CD14-positive monocyte (primary cell): ENCODE data around the gene HMOX1. TPM values are rescaled to one million over a fixed set of nuclear protein-coding genes. Genes with fewer than 3 reads are reported as not detected.
A peak's percentile ranks its signal among the peaks of the same experiment; 100 is the strongest.

ENCODE experiments used
- DNase-seq, 3 donors: peaks; one replicate each; pipeline ENCODE4 v3.0.0-alpha.2; 2011 to 2022
- H2AFZ ChIP-seq: 2 replicates; pipeline ENCODE4 v1.6.0; 2012; ENCODE audit warnings: mild to moderate bottlenecking, low read depth, low read length, inconsistent platforms; ENCODE audit not compliant: insufficient read depth, poor library complexity, severe bottlenecking
- H3K27ac ChIP-seq, 2 donors: 1 replicate in 1 of 2; 2 replicates in 1 of 2; pipeline ENCODE4 v1.5.1; 2012 to 2013; ENCODE audit warnings: low read length in 2 of 2, control low read depth in 1 of 2, inconsistent platforms in 1 of 2, low read depth in 1 of 2, mild to moderate bottlenecking in 1 of 2
- H3K27me3 ChIP-seq, 2 donors: one replicate each; pipeline versions ENCODE4 v1.6.0 to v1.6.1; 2011 to 2013; ENCODE audit warnings: low read length in 2 of 2; ENCODE audit not compliant: control insufficient read depth in 2 of 2, insufficient read depth in 2 of 2
- H3K36me3 ChIP-seq, 2 donors: replicated peaks in 1 of 2; 1 replicate in 1 of 2; 2 replicates in 1 of 2; pipeline versions ENCODE4 v1.5.1 to v1.6.1; 2012 to 2013; ENCODE audit warnings: low read length in 2 of 2, control low read depth in 1 of 2, inconsistent platforms in 1 of 2, mild to moderate bottlenecking in 1 of 2; ENCODE audit not compliant: insufficient read depth in 2 of 2, control insufficient read depth in 1 of 2
- H3K4me1 ChIP-seq, 2 donors: 1 replicate in 1 of 2; 2 replicates in 1 of 2; pipeline versions ENCODE4 v1.5.1 to v1.6.1; 2012 to 2013; ENCODE audit warnings: low read length in 2 of 2, control low read depth in 1 of 2, inconsistent platforms in 1 of 2, mild to moderate bottlenecking in 1 of 2, moderate library complexity in 1 of 2; ENCODE audit not compliant: insufficient read depth in 2 of 2, control insufficient read depth in 1 of 2
- H3K4me2 ChIP-seq: replicated peaks from 2 replicates; pipeline ENCODE3; 2012; ENCODE audit warnings: low read length, moderate library complexity, mild to moderate bottlenecking; ENCODE audit not compliant: poor library complexity, severe bottlenecking; ENCODE audit errors: extremely low read depth
- H3K4me3 ChIP-seq, 3 experiments: fragments of 200-600 bp in 1 of 3; sonication (generic) in 1 of 3; replicated peaks in 1 of 3; 1 replicate in 2 of 3; 2 replicates in 1 of 3; pipeline ENCODE4 v1.5.1; 2011 to 2013; ENCODE audit warnings: low read length in 3 of 3, mild to moderate bottlenecking in 3 of 3, control low read depth in 2 of 3, low read depth in 2 of 3, inconsistent platforms in 1 of 3, moderate library complexity in 1 of 3
- H3K79me2 ChIP-seq: 2 replicates; pipeline ENCODE4 v1.6.0; 2012; ENCODE audit warnings: mild to moderate bottlenecking, control low read depth, inconsistent platforms, low read length, moderate library complexity; ENCODE audit not compliant: insufficient read depth
- H3K9ac ChIP-seq: 2 replicates; pipeline ENCODE4 v1.6.0; 2017; ENCODE audit warnings: low read length, mild to moderate bottlenecking; ENCODE audit not compliant: insufficient read depth, poor library complexity, severe bottlenecking
- H3K9me3 ChIP-seq, 2 donors: replicated peaks in 1 of 2; 1 replicate in 1 of 2; 2 replicates in 1 of 2; pipeline versions ENCODE4 v1.5.1 to v1.6.1; 2012 to 2013; ENCODE audit warnings: low read length in 2 of 2, control low read depth in 1 of 2; ENCODE audit not compliant: control insufficient read depth in 1 of 2, insufficient read depth in 1 of 2
- H4K20me1 ChIP-seq: 2 replicates; pipeline ENCODE4 v1.6.0; 2012; ENCODE audit warnings: mild to moderate bottlenecking, low read length, control low read depth, moderate library complexity; ENCODE audit not compliant: insufficient read depth
- H3K27ac Mint-ChIP-seq, 7 donors: one replicate each; pipeline ENCODE4 v1.8.0; 2020; ENCODE audit warnings: mild to moderate bottlenecking in 7 of 7, mixed read lengths in 7 of 7, moderate library complexity in 6 of 7, inconsistent platforms in 2 of 7
- H3K27me3 Mint-ChIP-seq, 3 donors: one replicate each; pipeline ENCODE4 v1.8.0; 2021 to 2022; ENCODE audit warnings: low read depth in 3 of 3, mild to moderate bottlenecking in 3 of 3, mixed read lengths in 3 of 3, moderate library complexity in 3 of 3, inconsistent platforms in 1 of 3
- H3K36me3 Mint-ChIP-seq, 2 donors: one replicate each; pipeline ENCODE4 v1.8.0; 2020; ENCODE audit warnings: mixed read lengths in 2 of 2, inconsistent platforms in 1 of 2, mild to moderate bottlenecking in 1 of 2
- H3K4me1 Mint-ChIP-seq: one replicate; pipeline ENCODE4 v1.8.0; 2020; ENCODE audit warnings: mild to moderate bottlenecking, mixed read lengths
- H3K4me3 Mint-ChIP-seq, 2 donors: one replicate each; pipeline ENCODE4 v1.8.0; 2020; ENCODE audit warnings: mild to moderate bottlenecking in 2 of 2, mixed read lengths in 2 of 2, moderate library complexity in 1 of 2
- H3K9me3 Mint-ChIP-seq, 7 donors: one replicate each; pipeline ENCODE4 v1.8.0; 2020 to 2022; ENCODE audit warnings: mixed read lengths in 7 of 7, mild to moderate bottlenecking in 6 of 7, moderate library complexity in 6 of 7, inconsistent platforms in 2 of 7
- WGBS: methylation state at CpG from one replicate; pipeline ENCODE4 v1.1.5; 2013; ENCODE audit warnings: missing lambda C conversion rate; ENCODE audit not compliant: insufficient coverage; 5-methylcytosine and 5-hydroxymethylcytosine counted together
- intact Hi-C, 2 donors: fragments of 100-400 bp; cut with micrococcal nuclease; formaldehyde crosslinking; loops; one replicate each; pipeline versions ENCODE4 v1.15.0 to v1.15.1; 2023
- polyA plus RNA-seq, 3 donors: library from polyadenylated mRNA; depleted of rRNA in 1 of 3; unstranded in 2 of 3; stranded (reverse) in 1 of 3; fragments of 300-500 nt in 2 of 3; fragments of >200 nt in 1 of 3; fragmentation: Illumina TruSeq in 2 of 3; gene quantifications; 1 replicate in 2 of 3; 2 replicates in 1 of 3; pipeline ENCODE4 v1.2.3, GENCODE V29; 2012 to 2021
- TF ChIP-seq, protein P1 (sequence below): fragments of 200-600 bp; IDR thresholded peaks from one replicate; pipeline ENCODE4 v1.8.0; 2022; ENCODE audit warnings: antibody characterized with exemption, mild to moderate bottlenecking

Gene HMOX1
- polyA plus RNA-seq, 3 donors: 180 to 233 (median 193) TPM

DNA sequence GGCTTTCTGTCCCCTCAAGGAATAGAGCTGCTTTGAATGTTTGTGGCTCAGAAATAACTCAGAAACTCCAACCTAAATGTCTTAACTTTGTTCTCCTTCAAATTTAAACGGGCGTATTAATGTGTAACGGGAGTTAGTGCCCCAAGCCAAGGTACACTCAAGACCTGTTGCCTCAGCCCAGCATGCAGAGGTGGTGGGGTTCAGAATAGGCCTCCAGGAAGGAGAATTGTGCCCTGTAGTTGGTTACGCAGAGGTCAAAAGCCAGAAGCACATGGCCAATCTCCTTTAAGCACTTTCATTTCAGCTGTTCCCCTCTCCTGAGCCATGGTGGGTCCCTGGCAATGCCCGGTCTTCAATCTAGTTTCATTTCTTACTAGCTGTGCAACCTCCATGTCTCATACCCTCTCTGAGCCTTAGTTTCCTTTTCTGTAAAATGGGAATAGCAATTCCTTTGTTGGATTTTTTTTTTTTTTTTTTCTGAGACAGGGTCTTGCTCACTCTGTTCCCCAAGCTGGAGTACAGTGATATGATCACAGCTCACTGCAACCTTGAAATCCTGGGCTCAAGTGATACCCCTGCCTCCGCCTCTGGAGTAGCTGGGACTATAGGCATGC, 4.2 kb downstream of the HMOX1 start:
- H3K4me3 Mint-ChIP-seq: peak overlapping the region in 1 of 2 donors; percentile 35
- Histone ChIP-seq H3K79me2 (peaks cover 26% of the 10 kb centered on the region), H3K9ac (no peak overlapping the region), H2AFZ (no peak overlapping the region), H3K27ac (no peak overlapping the region), H3K4me2 (no peak overlapping the region), H3K27me3 (no peaks in the 10 kb centered on the region), H3K9me3 (no peaks in the 10 kb centered on the region), H3K4me3 (no peak overlapping the region), H3K4me1 (peaks cover 47 to 53% of the 10 kb centered on the region in 2 donors), H3K36me3 (peaks cover 59 to 67% of the 10 kb centered on the region in 2 donors), H4K20me1 (peaks cover 77% of the 10 kb centered on the region)
- peaks cover 52% of the 10 kb centered on the region for H3K4me1 Mint-ChIP-seq
- intact Hi-C loops: loop anchor here in 1 of 2 donors (5.0 kb wide), 1 partner anchor 38 kb away; no protein-coding TSS in a partner anchor
- H3K9me3 Mint-ChIP-seq: peaks cover 0 to 3% (median 0%) of the 10 kb centered on the region in 7 donors
- peak overlapping the region in 3 of 7 donors; percentile 38 to 76 (median 57) for H3K27ac Mint-ChIP-seq
- DNase-seq: no peak
- H3K27me3 Mint-ChIP-seq: peaks cover 6 to 15% (median 15%) of the 10 kb centered on the region in 3 donors
- H3K36me3 Mint-ChIP-seq: peaks cover 70 to 71% of the 10 kb centered on the region in 2 donors
- WGBS: 100% methylated on average over 1 of the region's 6 CpGs
- TF ChIP-seq, protein P1, sequence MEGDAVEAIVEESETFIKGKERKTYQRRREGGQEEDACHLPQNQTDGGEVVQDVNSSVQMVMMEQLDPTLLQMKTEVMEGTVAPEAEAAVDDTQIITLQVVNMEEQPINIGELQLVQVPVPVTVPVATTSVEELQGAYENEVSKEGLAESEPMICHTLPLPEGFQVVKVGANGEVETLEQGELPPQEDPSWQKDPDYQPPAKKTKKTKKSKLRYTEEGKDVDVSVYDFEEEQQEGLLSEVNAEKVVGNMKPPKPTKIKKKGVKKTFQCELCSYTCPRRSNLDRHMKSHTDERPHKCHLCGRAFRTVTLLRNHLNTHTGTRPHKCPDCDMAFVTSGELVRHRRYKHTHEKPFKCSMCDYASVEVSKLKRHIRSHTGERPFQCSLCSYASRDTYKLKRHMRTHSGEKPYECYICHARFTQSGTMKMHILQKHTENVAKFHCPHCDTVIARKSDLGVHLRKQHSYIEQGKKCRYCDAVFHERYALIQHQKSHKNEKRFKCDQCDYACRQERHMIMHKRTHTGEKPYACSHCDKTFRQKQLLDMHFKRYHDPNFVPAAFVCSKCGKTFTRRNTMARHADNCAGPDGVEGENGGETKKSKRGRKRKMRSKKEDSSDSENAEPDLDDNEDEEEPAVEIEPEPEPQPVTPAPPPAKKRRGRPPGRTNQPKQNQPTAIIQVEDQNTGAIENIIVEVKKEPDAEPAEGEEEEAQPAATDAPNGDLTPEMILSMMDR: no peak

- Mint-ChIP-seq H3K27ac (no peak overlapping the region), H3K36me3 (peaks cover 81 to 88% of the 10 kb centered on the region in 2 donors), H3K9me3 (peaks cover 0 to 3% (median 0%) of the 10 kb centered on the region in 7 donors), H3K27me3 (peaks cover 6 to 15% (median 12%) of the 10 kb centered on the region in 3 donors), H3K4me1 (peaks cover 40% of the 10 kb centered on the region), H3K4me3 (no peak overlapping the region)
- Histone ChIP-seq H2AFZ (no peak overlapping the region), H3K9ac (no peak overlapping the region), H3K4me1 (peaks cover 33 to 36% of the 10 kb centered on the region in 2 donors), H3K79me2 (peaks cover 22% of the 10 kb centered on the region), H3K27ac (no peak overlapping the region), H4K20me1 (peaks cover 81% of the 10 kb centered on the region), H3K27me3 (no peaks in the 10 kb centered on the region), H3K36me3 (peaks cover 72 to 84% of the 10 kb centered on the region in 2 donors), H3K9me3 (no peaks in the 10 kb centered on the region), H3K4me3 (no peak overlapping the region), H3K4me2 (no peak overlapping the region)
- TF ChIP-seq, protein P1: no peak
- intact Hi-C loops: no loop called here
- WGBS: 96% methylated on average over 17 of the region's 19 CpGs
- no peak for DNase-seq
Measured at GRCh38 chr22:35386670-35387288, 5.9 kb downstream of the HMOX1 start.
